ENCODE results near the gene YIPF1.

YIPF1 gene

DNA sequence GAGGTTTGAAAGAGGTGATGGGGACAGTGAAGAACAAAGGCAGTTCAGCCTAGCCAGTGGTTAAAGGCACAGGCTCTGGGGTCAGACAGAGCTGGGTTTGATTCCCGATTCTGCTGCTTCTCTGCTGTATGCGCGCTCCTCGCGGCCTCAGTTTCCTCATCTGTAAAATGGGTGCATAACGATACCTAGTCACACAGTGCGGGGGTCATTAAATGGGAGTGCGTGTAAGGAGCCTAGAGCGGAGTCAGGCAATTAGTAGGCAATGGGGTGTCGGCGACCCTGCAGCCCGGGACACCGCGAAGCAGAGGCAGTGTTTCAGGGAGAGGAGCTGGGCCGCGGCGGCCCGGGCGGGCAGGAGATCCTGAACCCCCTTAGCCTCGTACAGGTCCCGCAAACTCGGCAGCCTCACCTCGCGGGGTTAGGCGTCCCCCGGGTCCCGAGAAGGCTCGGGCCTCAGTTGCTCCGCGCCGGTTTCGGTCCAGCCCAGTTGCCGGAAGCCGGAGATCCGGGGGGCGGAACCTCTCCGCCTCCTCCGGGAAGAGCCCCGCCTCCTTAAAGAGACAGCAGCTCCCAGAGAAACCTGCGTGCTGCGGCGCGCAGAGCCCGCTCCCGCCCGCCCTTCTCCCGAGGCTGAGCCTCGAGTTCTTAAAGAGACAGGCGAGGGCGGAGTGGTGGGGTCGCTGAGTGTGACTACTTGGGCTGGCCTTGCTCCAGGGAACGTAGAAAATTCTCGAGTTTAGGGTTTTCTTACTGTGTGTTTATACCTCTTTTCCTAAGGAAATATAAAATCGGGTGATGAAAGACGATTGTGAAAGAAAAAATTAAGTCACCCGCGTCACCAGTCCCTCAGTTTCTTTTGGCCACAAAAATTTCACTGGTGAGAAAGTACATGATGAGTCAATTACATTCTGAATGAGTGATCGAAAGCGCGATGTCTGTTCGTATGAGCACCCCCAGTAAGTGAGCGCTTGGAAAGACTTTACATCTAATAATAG lies at the start of gene YIPF1:
YIPF1 (minus strand) TSS at position 494 of the 995 bp plus-strand sequence. CDS start 860 bp downstream, outside the sequence.
- DNase-seq: peak; percentile 84
- peaks cover 4% of the 10 kb centered on the region for H3K27me3 Mint-ChIP-seq (ENCODE audit: low read depth, poor library complexity)
- peaks cover 40% of the 10 kb centered on the region for H3K4me1 Mint-ChIP-seq
- no peaks in the 10 kb centered on the region for H3K9me3 Mint-ChIP-seq
- peak within 1 kb of the TSS; percentile 95 for H3K4me3 Mint-ChIP-seq
- no peak within 1 kb of the TSS for H3K27ac Mint-ChIP-seq
- peaks cover 4% of the 10 kb centered on the region for H3K36me3 Mint-ChIP-seq (ENCODE audit: low read depth)
- TF ChIP-seq, protein P1, sequence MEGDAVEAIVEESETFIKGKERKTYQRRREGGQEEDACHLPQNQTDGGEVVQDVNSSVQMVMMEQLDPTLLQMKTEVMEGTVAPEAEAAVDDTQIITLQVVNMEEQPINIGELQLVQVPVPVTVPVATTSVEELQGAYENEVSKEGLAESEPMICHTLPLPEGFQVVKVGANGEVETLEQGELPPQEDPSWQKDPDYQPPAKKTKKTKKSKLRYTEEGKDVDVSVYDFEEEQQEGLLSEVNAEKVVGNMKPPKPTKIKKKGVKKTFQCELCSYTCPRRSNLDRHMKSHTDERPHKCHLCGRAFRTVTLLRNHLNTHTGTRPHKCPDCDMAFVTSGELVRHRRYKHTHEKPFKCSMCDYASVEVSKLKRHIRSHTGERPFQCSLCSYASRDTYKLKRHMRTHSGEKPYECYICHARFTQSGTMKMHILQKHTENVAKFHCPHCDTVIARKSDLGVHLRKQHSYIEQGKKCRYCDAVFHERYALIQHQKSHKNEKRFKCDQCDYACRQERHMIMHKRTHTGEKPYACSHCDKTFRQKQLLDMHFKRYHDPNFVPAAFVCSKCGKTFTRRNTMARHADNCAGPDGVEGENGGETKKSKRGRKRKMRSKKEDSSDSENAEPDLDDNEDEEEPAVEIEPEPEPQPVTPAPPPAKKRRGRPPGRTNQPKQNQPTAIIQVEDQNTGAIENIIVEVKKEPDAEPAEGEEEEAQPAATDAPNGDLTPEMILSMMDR (IDR thresholded peaks at IDR 0.05): no peak

DNA sequence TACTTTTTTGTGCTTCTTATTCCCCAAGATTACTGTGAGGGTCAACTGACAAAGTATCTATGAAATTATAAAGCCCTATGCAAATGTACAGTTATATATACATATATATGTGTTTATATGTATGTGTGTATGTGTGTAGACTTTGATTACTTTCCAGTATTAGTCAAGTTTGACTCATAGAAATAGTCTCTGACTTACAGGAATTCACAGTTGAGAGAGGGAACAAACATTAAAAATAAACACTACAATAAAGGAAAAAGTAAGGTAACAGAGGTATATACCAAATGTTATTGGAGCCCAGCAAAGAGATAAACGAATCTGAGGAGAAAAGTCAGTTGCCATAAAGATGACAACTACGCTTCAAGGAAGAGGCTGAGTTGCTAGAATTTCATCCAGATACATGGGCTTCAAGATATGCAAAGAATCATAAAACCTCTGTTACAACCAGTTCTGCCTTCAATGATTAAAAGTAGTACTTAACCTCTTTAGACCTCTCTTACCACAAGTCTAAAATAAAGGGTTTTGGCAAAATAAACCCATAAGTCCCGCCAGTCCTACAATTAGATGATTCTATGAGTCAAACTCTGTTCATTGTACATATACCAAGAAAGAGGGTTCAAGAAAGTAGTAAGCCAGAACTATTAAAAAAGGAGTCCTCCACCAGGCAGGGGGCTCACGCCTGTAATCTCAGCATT lies 48.7 kb upstream of the YIPF1 start:
- H3K9me3 Mint-ChIP-seq: peaks cover 48% of the 10 kb centered on the region
- H3K27ac Mint-ChIP-seq: no peak overlapping the region
- H3K36me3 Mint-ChIP-seq (ENCODE audit: low read depth): peaks cover 76% of the 10 kb centered on the region
- DNase-seq: no peak
- peaks cover 11% of the 10 kb centered on the region for H3K4me1 Mint-ChIP-seq
- no peak overlapping the region for H3K4me3 Mint-ChIP-seq
- peaks cover 3% of the 10 kb centered on the region for H3K27me3 Mint-ChIP-seq (ENCODE audit: low read depth, poor library complexity)
- TF ChIP-seq, protein P1 (IDR thresholded peaks at IDR 0.05): no peak

GRCh38 chr1:53936430-53936829 lies 46.8 kb upstream of the YIPF1 start:
- TF ChIP-seq, protein P1 (IDR thresholded peaks at IDR 0.05): no peak
- Mint-ChIP-seq H3K36me3 (ENCODE audit: low read depth) (peaks cover 85% of the 10 kb centered on the region), H3K9me3 (peaks cover 65% of the 10 kb centered on the region), H3K27me3 (ENCODE audit: low read depth, poor library complexity) (peaks cover 6% of the 10 kb centered on the region), H3K4me1 (peaks cover 4% of the 10 kb centered on the region), H3K27ac (no peak overlapping the region), H3K4me3 (no peak overlapping the region)
- no peak for DNase-seq

DNA sequence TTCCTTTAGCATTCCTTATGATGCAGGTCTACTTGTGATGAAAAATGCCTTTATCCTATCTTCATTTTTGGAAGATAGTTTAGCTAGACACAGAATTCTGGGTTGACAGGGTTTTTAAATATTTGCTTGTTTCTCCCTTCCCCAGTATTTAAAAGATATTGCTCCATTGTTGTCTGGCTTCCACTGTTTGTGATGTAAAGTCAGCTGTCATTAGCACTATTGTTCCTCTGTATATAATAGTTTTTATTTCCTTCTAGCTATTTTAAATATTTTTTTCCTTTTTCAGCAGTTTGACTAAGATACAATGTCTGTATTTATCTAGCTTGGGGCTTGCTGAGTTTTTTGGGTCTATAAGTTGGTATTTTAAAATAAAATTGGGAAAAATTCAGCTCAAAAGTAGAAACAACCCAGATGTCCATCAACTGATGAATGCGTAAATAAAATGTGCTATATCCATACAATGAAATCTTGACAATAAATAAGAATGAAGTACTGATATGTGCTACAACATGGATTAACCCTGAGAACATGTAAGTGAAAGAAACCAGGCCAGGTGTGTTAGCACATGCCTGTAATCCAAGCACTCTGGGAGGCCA lies 44.7 kb upstream of the YIPF1 start:
- TF ChIP-seq, protein P1 (IDR thresholded peaks at IDR 0.05): no peak
- peaks cover 94% of the 10 kb centered on the region for H3K36me3 Mint-ChIP-seq (ENCODE audit: low read depth)
- peaks cover 55% of the 10 kb centered on the region for H3K9me3 Mint-ChIP-seq
- no peak overlapping the region for H3K27ac Mint-ChIP-seq
- DNase-seq: no peak
- H3K4me3 Mint-ChIP-seq: no peak overlapping the region
- H3K4me1 Mint-ChIP-seq: no peaks in the 10 kb centered on the region
- H3K27me3 Mint-ChIP-seq (ENCODE audit: low read depth, poor library complexity): peaks cover 6% of the 10 kb centered on the region

DNA sequence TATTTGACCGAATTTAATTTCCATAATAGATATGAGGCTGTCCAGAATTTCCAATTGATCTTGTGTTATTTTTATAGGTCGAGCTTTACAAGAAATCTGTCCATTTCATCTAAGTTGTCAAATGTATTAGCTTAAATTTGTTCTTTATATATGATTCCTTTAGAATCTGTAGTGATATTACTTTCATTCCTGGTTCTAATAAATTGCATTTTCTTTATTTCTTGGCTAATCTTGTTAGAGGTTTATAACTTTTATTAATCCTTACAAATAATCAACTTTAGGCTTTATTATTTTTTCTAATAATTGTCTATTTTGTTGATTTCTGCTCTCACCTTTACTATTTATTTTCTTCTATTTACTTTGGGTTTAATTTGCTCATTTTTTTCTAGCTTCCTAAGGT lies 41.9 kb upstream of the YIPF1 start:
- H3K27me3 Mint-ChIP-seq (ENCODE audit: low read depth, poor library complexity): peaks cover 3% of the 10 kb centered on the region
- TF ChIP-seq, protein P1 (IDR thresholded peaks at IDR 0.05): no peak
- H3K4me1 Mint-ChIP-seq: no peaks in the 10 kb centered on the region
- peaks cover 44% of the 10 kb centered on the region for H3K9me3 Mint-ChIP-seq
- DNase-seq: no peak
- no peak overlapping the region for H3K4me3 Mint-ChIP-seq
- H3K36me3 Mint-ChIP-seq (ENCODE audit: low read depth): peaks cover 88% of the 10 kb centered on the region
- no peak overlapping the region for H3K27ac Mint-ChIP-seq

Measured in nephron progenitor cell (in vitro differentiated cells).